HTR-8/SVneo (cell line): ENCODE measurements around the gene ZEB1.
A peak's percentile ranks its signal among the peaks of the same experiment; 100 is the strongest.
"Not testable (repeated sequence)": the region's sequence is repeated elsewhere in the genome, so short reads cannot be mapped to it uniquely, and the experiment has no call there.

Experiments
- DNase-seq: peaks from one replicate; pipeline ENCODE4 v3.0.0; 2011; ENCODE audit warnings: low spot score, mixed read lengths; ENCODE audit not compliant: insufficient read length
- FAIRE-seq: peaks from 2 replicates; lab custom pipeline; 2011; peaks lifted over from hg19 to GRCh38; lab: Jason Lieb, UNC

The ZEB1 gene

GRCh38 chr10:31317652-31318381, 1.2 kb upstream of the ZEB1 start:
- no peak for DNase-seq
- FAIRE-seq = no peak

- FAIRE-seq (no peak), DNase-seq (peak; percentile 53)
These were observed 598 bp upstream of the ZEB1 start for GRCh38 chr10:31318382-31318853.

- FAIRE-seq (no peak), DNase-seq (peak; percentile 18)
These were observed 860 bp downstream of the ZEB1 start for GRCh38 chr10:31319602-31320549.

GRCh38 chr10:31320550-31321211, 1.7 kb downstream of the ZEB1 start:
- DNase-seq = peak; percentile 14
- peak; percentile 40 for FAIRE-seq

- DNase-seq (no peak), FAIRE-seq (peak; percentile 71)
These were observed 2.5 kb downstream of the ZEB1 start for GRCh38 chr10:31321396-31321941.

- FAIRE-seq = no peak
These were observed 3.6 kb downstream of the ZEB1 start for GRCh38 chr10:31322647-31323046.

GRCh38 chr10:31340343-31340742, 21.3 kb downstream of the ZEB1 start:
- no peak for FAIRE-seq
- no peak for DNase-seq

More at GRCh38 chr10:31322647-31323046, 3.6 kb downstream of the ZEB1 start:
- DNase-seq = no peak

- no peak for FAIRE-seq
- no peak for DNase-seq
These were observed 22.5 kb downstream of the ZEB1 start for GRCh38 chr10:31341552-31341951.

- FAIRE-seq = no peak
- no peak for DNase-seq
These were observed 24.0 kb downstream of the ZEB1 start for GRCh38 chr10:31343009-31343408.

GRCh38 chr10:31343551-31343950, 24.5 kb downstream of the ZEB1 start:
- FAIRE-seq (no peak), DNase-seq (no peak)

GRCh38 chr10:31345886-31346285, 26.9 kb downstream of the ZEB1 start:
- DNase-seq = no peak
- FAIRE-seq = no peak

GRCh38 chr10:31346953-31347352, 27.9 kb downstream of the ZEB1 start:
- no peak for FAIRE-seq
- DNase-seq = no peak

- FAIRE-seq (no peak), DNase-seq (no peak)
These were observed 28.7 kb downstream of the ZEB1 start for GRCh38 chr10:31347705-31348104.

GRCh38 chr10:31350891-31351290, 31.9 kb downstream of the ZEB1 start:
- no peak for FAIRE-seq
- DNase-seq = no peak

GRCh38 chr10:31352436-31353226, 33.6 kb downstream of the ZEB1 start:
- FAIRE-seq (no peak), DNase-seq (no peak)

- peak; percentile 23 for FAIRE-seq
- DNase-seq = peak; percentile 20
These were observed 34.6 kb downstream of the ZEB1 start for GRCh38 chr10:31353574-31353973.

- FAIRE-seq (no peak), DNase-seq (no peak)
These were observed 39.8 kb downstream of the ZEB1 start for GRCh38 chr10:31358688-31359330.

- no peak for FAIRE-seq
- DNase-seq = no peak
These were observed 41.0 kb downstream of the ZEB1 start for GRCh38 chr10:31359979-31360378.

- not testable (repeated sequence) for FAIRE-seq, DNase-seq
These were observed 42.5 kb downstream of the ZEB1 start for GRCh38 chr10:31361475-31361874.
